HAP-1 (cell line): ENCODE results near the gene CAGE1.
A peak's percentile ranks its signal among the peaks of the same experiment; 100 is the strongest.
"Not testable (repeated sequence)": the region's sequence is repeated elsewhere in the genome, so short reads cannot be mapped to it uniquely, and the experiment has no call there.

Experiments used
- DNase-seq, 2 experiments: peaks; one replicate each; pipeline ENCODE4 v3.0.0-alpha.2; 2016 to 2020; ENCODE audit warnings: low spot score in 2 of 2
- H3K27me3 ChIP-seq: fragments of 250-450 bp; sonication (Bioruptor Pico); 2 replicates; pipeline ENCODE4 v1.5.1; 2020; ENCODE audit warnings: low read depth, mild to moderate bottlenecking, moderate library complexity
- H3K36me3 ChIP-seq: fragments of 250-450 bp; sonication (Bioruptor Pico); replicated peaks from 2 replicates; pipeline ENCODE4 v1.5.1; 2020; ENCODE audit warnings: mild to moderate bottlenecking
- H3K4me1 ChIP-seq: fragments of 250-450 bp; sonication (Bioruptor Pico); 2 replicates; pipeline ENCODE4 v1.5.1; 2020; ENCODE audit warnings: mild to moderate bottlenecking
- H3K4me3 ChIP-seq: fragments of 250-450 bp; sonication (Bioruptor Pico); 2 replicates; pipeline ENCODE4 v1.5.1; 2020; ENCODE audit warnings: mild to moderate bottlenecking, moderate library complexity
- H3K9me3 ChIP-seq: fragments of 250-450 bp; sonication (Bioruptor Pico); 2 replicates; pipeline ENCODE4 v1.5.1; 2020; ENCODE audit warnings: mild to moderate bottlenecking, moderate library complexity
- in situ Hi-C: fragments of 300-500 bp; cut with MboI; formaldehyde crosslinking; loops from 3 replicates; pipeline ENCODE4 v1.14.3; 2020; ENCODE audit warnings: low sequenced_read_pairs, inconsistent platforms, mixed read lengths

Gene CAGE1

DNA sequence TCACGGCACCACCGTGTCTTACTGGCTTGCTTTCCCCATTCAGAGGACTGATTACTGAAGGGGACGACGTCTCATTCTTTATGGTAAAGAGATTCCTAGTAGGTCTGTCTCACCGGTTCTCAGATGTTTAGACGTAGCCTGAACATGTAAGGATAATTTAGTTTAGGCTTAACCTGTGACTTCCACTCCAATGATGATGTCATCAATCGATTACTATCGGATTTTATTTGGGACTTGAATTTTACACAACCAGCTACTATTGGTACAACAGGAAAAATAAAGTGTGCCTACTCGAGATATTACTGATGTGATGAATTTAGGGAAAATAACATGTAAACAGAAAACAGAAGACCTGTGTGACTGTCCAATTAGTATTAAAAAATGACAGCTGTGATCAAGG lies 72.0 kb downstream of the CAGE1 start:
- in situ Hi-C loops, result no loop called here
- Histone ChIP-seq H3K36me3 (no peaks in the 10 kb centered on the region), H3K4me1 (peaks cover 7% of the 10 kb centered on the region), H3K9me3 (no peaks in the 10 kb centered on the region), H3K27me3 (no peaks in the 10 kb centered on the region), H3K4me3 (no peak overlapping the region)
- DNase-seq, result no peak

DNA sequence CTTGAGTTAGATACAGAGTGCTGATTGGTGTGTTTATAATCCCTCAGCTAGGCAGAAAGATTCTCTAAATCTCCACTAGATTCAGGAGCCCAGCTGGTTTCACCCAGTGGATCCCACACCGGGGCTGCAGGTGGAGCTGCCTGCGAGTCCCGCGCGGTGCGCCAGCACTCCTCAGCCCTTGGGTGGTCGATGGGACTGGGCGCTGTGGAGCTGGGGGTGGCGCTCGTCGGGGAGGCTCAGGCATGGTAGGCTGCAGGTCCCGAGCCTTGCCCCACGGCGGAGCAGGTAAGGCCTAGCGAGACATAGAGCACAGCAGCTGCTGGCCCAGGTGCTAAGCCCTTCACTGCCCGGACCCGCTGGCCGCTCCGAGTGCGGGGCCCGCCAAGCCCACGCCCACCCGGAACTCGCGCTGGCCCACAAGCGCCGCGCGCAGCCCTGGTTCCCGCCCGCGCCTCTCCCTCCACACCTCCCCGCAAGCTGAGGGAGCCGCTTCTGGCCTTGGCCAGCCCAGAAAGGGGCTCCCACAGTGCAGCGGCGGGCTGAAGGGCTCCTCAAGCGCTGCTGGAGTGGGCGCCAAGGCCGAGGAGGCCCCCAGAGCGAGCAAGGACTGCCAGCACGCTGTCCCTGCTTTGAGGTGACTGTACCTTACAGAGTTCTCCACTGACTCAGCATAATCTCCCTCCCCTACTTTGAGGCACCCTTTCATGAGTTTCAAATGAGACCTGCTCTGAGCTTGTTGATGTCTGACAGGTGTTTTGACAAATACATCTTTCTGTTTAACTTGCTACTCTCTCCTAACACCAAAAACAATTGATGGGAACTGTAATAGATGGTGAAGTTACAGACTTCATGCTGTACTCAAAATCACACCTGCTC lies 72.6 kb downstream of the CAGE1 start:
- Histone ChIP-seq H3K27me3 (no peaks in the 10 kb centered on the region), H3K36me3 (no peaks in the 10 kb centered on the region), H3K4me3 (no peak overlapping the region), H3K4me1 (peaks cover 7% of the 10 kb centered on the region), H3K9me3 (no peaks in the 10 kb centered on the region)
- in situ Hi-C loops, result no loop called here
- no peak for DNase-seq

DNA sequence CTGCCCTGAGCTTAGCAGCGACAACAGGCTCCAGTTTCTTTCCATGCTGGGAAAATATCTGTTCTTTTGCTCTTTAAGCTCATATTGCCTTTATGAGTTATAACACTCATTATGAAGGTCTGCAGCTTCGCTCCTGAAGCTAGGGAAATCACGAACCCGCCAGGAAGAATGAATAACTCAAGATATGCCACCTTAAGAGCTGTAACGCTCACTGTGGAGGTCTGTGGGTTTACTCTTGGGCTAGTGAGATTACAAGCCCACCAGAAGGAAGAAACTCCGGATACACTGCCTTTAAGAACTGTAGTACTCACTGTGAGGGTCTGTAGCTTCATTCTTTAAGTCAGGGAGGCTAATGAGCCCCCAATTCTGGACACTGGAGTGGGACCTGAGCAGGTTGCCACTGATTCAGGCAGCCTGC lies 73.6 kb downstream of the CAGE1 start:
- Histone ChIP-seq H3K27me3 (no peaks in the 10 kb centered on the region), H3K36me3 (no peaks in the 10 kb centered on the region), H3K4me1 (peaks cover 12% of the 10 kb centered on the region), H3K4me3 (no peak overlapping the region), H3K9me3 (no peaks in the 10 kb centered on the region)
- DNase-seq, result no peak
- in situ Hi-C loops, result no loop called here

DNA sequence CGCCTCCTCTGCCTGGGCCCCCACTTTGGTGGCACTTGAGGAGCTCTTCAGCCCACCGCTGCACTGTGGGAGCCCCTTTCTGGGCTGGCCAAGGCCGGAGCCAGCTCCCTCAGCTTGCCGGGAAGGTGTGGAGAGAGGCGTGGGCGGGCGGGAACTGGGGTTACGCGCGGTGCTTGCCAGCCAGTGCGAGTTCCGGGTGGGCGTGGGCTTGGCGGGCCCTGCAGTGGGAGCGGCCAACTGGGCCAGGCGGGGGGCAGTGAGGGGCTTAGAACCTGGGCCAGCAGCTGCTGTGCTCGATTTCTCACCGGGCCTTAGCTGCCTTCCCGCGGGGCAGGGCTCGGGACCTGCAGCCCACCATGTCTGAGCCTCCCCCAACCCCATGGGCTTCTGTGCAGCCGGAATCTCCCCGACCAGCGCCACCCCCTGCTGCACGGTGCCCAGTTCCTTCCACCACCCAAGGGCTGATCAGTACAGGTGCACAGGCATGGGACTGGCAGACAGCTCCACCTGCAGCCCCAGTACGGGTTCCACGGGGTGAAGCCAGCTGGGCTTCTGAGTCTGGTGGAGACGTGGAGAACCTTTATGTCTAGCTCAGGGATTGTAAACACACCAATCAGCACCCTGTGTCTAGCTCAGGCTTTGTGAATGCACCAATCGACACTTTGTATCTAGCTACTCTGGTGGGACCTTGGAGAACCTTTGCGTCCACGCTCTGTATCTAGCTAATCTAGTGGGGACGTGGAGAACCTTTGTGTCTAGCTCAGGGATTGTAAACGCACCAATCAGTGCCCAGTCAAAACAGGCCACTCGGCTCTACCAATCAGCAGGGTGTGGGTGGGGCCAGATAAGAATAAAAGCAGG lies 74.2 kb downstream of the CAGE1 start:
- in situ Hi-C loops, H3K27me3 ChIP-seq: not testable (repeated sequence)

DNA sequence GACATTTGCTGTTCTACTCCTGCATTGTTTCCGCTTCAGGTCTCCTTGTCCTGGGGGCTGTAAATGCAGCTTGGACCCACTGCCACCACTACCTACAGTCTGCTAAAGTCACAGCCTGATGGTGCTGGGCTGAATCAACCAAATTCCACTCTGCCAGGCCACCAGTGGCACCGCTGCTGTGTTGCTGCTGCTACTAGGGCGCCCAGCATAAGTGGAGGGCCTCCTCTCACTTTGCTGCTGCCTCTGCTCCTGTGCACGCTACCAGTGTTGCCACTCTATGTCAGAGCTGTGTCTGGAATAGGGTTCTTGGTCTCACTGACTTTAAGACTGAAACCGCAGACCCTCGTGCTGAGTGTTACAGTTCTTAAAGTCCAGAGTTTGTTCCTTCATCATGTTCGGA lies 75.1 kb downstream of the CAGE1 start:
- in situ Hi-C loops, result no loop called here
- H3K27me3 ChIP-seq, result no peaks in the 10 kb centered on the region
- H3K9me3 ChIP-seq, result no peaks in the 10 kb centered on the region
- DNase-seq, result no peak
- H3K36me3 ChIP-seq, result peaks cover 6% of the 10 kb centered on the region
- H3K4me3 ChIP-seq, result no peak overlapping the region
- H3K4me1 ChIP-seq, result peaks cover 16% of the 10 kb centered on the region

More for the DNA sequence above, 74.2 kb downstream of the CAGE1 start:
- not testable (repeated sequence) for H3K36me3 ChIP-seq, DNase-seq, H3K4me3 ChIP-seq, H3K9me3 ChIP-seq
- H3K4me1 ChIP-seq, result peaks cover 16% of the 10 kb centered on the region

DNA sequence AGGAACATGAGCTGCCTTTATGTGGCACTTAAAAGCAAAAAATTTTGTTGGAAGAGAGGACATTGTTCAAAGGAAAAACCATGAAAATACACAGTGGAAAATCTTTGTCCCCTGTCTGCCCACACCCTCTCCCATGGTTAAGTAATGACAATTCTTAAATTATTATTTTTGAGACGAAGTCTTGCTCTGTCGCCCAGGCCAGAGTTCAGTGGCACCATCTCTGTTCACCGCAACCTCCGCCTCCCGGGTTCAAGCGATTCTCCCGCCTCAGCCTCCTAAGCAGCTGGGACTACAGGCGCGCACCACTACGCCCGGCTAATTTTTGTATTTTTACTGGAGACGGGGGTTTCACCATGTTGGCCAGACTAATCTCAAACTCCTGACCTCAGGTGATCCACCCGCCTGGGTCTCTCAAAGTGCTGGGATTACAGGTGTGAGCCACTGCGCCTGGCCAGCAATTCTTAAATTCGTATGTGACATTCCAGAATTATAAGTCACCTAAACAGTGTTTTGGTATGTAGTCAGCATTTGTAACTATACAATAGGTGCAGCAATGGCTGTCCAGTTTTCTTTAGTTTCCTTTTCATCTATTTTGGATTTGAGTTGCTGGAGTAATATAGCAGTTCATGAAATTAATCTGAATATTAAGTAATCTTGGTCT lies 75.9 kb downstream of the CAGE1 start:
- in situ Hi-C loops, result no loop called here
- Histone ChIP-seq H3K4me1 (peaks cover 16% of the 10 kb centered on the region), H3K36me3 (peaks cover 13% of the 10 kb centered on the region), H3K27me3 (no peaks in the 10 kb centered on the region), H3K9me3 (no peaks in the 10 kb centered on the region), H3K4me3 (peak overlapping the region; percentile 69)
- DNase-seq, result no peak

DNA sequence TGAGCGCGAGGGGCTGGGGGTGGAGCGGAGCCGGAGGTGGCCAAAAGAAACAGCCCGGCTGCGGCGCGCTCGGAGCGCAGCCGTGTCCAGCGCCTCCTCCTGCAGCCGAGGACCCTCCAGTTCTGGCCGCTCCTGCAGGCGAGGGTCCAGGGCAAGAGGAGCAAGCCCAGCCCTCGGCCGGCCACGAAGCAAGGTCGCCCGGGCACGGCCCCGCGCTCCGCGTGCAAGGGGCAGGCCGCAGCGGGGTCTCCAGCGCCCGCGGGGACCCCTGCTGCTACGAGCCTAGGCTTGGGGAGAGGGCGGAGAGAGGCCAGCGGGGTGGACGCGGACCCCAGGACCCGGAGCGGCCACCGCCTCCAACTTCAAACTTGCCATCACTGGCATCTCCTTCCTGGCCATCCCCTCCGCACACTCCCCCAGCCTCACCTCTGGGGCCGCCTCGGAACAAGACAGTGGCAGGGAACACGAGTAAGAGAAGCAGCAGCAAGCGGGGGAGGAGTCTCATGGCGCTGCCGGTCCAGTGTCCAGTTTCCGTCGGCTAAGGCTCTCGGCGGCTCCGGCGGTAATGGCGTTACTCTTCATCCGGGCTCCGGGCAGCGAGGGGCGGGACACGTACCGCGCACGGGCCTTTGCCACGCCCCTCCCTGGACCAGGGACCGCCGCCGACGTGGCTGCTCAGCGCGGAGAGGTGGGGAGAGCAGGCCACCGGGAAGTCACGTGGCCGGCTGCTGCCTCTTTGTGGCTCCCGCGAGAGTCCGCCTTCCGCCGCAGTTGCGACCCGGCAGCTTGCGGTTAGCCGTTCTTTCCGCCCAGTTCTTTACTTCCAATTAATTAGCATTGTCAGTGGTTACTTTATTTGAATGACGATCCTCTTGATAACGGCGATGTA lies 76.7 kb downstream of the CAGE1 start, which contains the start of gene SSR1:
SSR1 (minus strand) TSS at position 584 of the 889 bp plus-strand sequence; CDS start at position 505, 79 bp downstream.
- peak; percentile 95 to 98 for DNase-seq
- H3K4me1 ChIP-seq, result peaks cover 16% of the 10 kb centered on the region
- H3K27me3 ChIP-seq, result no peaks in the 10 kb centered on the region
- H3K36me3 ChIP-seq, result peaks cover 21% of the 10 kb centered on the region
- in situ Hi-C loops, result no loop called here
- peak within 1 kb of the TSS; percentile 69 for H3K4me3 ChIP-seq
- H3K9me3 ChIP-seq, result no peaks in the 10 kb centered on the region

DNA sequence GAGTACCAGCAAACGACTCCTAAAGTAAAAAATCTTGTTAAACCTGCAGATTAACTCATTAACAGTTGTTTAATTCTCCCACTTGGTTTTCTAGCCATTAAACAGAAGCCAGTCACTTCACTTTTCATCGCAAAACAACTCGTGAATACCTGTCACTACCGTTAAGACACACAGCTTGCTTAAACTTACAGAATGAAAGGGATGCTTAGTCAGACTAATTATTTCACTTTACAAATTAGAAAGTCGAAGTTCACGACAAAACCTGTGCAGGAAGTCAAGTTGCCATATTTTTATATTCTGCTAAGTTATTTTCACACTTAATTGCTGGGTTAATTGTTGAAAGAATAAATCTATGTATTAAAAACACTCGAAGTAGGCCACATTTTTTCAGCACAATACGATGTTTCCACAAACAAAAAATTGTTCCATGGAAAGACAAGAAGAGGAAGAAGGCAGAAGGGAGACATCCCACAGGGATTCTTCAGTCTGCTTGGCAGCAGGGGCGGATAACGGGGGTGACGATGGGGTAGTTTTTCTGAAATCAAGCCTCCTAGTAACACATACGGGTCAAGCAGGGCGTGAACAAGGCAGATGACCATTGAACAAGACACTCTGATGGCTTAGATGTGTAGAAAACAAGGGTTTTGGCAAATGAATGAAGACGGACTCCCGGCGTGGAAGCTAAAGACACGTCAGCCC lies 77.5 kb downstream of the CAGE1 start:
- DNase-seq, result peak in 1 of 2 experiments; percentile 17
- peak overlapping the region; percentile 69 for H3K4me3 ChIP-seq
- no peaks in the 10 kb centered on the region for H3K9me3 ChIP-seq
- H3K36me3 ChIP-seq, result peaks cover 29% of the 10 kb centered on the region
- in situ Hi-C loops, result no loop called here
- H3K27me3 ChIP-seq, result no peaks in the 10 kb centered on the region
- H3K4me1 ChIP-seq, result peaks cover 16% of the 10 kb centered on the region

DNA sequence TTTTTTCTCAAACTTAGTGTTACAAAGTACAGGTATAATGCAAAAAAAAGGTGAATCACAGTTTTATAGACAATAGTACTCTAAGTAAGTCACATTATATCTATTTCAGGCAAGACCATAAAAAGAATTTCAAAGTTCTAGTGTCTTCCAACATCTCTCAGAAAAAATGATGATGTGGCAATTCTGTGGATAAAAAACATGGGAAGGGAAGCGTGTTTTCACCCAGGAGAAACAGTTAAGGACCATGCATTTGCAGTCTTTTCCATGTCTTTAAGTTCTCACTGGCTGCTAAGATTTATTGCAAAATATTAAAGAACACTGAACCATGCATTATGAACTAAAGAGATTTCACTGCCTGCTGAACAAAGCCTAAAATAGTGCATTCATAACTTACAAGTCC lies 78.4 kb downstream of the CAGE1 start:
- Histone ChIP-seq H3K4me3 (peak overlapping the region; percentile 69), H3K36me3 (peaks cover 33% of the 10 kb centered on the region), H3K9me3 (no peaks in the 10 kb centered on the region), H3K27me3 (no peaks in the 10 kb centered on the region), H3K4me1 (peaks cover 16% of the 10 kb centered on the region)
- DNase-seq, result no peak
- in situ Hi-C loops, result no loop called here

DNA sequence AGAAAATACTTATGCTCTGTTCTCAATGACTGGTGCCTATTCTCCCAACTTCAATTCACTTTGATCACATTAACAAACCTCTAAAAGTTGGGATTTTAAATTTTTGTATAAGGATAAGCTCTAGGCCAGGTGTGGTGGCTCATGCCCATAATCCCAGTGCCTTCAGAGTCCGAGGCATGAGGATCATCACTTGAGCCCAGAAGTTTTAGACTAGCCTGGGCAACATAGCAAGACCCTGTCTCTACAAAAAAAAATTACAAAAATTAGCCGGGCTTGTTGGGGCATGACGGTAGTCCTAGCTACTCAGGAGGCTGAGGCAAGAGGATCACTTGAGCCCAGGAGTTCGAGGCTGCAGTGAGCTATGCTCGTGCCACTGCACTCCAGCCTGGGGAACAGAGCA lies 80.5 kb downstream of the CAGE1 start:
- in situ Hi-C loops, result no loop called here
- H3K27me3 ChIP-seq, result no peaks in the 10 kb centered on the region
- H3K36me3 ChIP-seq, result peaks cover 53% of the 10 kb centered on the region
- no peaks in the 10 kb centered on the region for H3K9me3 ChIP-seq
- no peak overlapping the region for H3K4me3 ChIP-seq
- DNase-seq, result no peak
- H3K4me1 ChIP-seq, result peaks cover 16% of the 10 kb centered on the region

DNA sequence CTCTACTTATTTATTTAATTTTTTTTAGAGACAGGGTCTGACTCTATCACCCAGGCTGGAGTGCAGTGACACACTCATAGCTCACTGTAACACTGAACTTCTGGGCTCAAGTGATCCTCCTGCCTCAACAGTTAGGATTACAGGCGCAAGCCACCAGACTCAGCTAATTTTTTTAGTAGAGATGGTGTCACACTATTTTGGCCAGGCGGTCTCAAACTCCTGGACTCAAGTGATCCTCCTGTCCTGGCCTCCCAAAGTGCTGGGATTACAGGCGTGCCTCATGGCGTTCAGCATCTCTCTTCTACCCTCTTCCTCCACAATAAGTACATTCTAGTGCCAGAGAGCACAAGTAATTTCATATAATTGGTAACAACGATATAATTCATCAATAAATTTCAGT lies 82.0 kb downstream of the CAGE1 start:
- peaks cover 66% of the 10 kb centered on the region for H3K36me3 ChIP-seq
- in situ Hi-C loops, result no loop called here

DNA sequence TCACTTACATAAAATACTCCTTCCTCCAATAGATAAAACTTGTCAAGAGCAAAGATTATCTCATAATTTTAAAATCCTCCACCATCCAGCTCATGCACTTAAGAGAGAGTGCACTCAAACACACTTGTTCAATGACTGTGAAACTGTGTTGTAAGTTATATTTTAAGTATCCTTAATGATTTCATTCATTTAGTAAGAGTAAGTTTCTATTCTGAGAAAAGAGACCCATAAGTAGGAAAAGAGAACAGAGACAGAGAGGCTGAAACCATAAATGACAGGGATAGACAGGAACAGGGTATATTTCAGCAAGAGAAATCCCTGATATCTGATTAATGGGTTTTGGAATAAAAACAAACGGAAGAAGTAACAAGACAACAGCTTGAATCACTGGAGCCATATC lies 84.7 kb downstream of the CAGE1 start:
- Histone ChIP-seq H3K4me3 (no peak overlapping the region), H3K9me3 (no peaks in the 10 kb centered on the region), H3K27me3 (no peaks in the 10 kb centered on the region), H3K4me1 (no peaks in the 10 kb centered on the region), H3K36me3 (peaks cover 91% of the 10 kb centered on the region)
- DNase-seq, result no peak
- in situ Hi-C loops, result loop anchor here (5.0 kb wide), 1 partner anchor 87 kb away; no protein-coding TSS in a partner anchor

More for the DNA sequence above, 82.0 kb downstream of the CAGE1 start:
- H3K4me3 ChIP-seq, result no peak overlapping the region
- H3K9me3 ChIP-seq, result no peaks in the 10 kb centered on the region
- peaks cover 10% of the 10 kb centered on the region for H3K4me1 ChIP-seq
- no peak for DNase-seq
- no peaks in the 10 kb centered on the region for H3K27me3 ChIP-seq
